OCI-LY1 (cell line): ENCODE data around the gene SYNDIG1L.

Source experiments
- CTCF ChIP-seq: fragments of 200-600 bp; sonication (generic), shearing (Covaris generic); IDR thresholded peaks from 2 replicates; pipeline ENCODE4 v1.5.1; 2017; ENCODE audit warnings: mild to moderate bottlenecking, antibody characterized with exemption, low read length, moderate library complexity, mixed read lengths
- EZH2 ChIP-seq: fragments of 200-600 bp; sonication (generic), shearing (Covaris generic); IDR thresholded peaks from 2 replicates; pipeline ENCODE4 v1.8.0; 2017; ENCODE audit warnings: borderline replicate concordance, mixed run types, mild to moderate bottlenecking, antibody characterized with exemption, low read length, moderate library complexity, mixed read lengths

- TF ChIP-seq CTCF (no peak), EZH2 (no peak)
These were observed 45.8 kb downstream of the SYNDIG1L start for GRCh38 chr14:74380172-74380571.
